HuH-7.5 (cell line): ENCODE results near the gene TTC31.

Experiments
- DNase-seq: peaks from one replicate; pipeline ENCODE4 v3.0.0; 2011; ENCODE audit warnings: low spot score

The TTC31 gene

DNA sequence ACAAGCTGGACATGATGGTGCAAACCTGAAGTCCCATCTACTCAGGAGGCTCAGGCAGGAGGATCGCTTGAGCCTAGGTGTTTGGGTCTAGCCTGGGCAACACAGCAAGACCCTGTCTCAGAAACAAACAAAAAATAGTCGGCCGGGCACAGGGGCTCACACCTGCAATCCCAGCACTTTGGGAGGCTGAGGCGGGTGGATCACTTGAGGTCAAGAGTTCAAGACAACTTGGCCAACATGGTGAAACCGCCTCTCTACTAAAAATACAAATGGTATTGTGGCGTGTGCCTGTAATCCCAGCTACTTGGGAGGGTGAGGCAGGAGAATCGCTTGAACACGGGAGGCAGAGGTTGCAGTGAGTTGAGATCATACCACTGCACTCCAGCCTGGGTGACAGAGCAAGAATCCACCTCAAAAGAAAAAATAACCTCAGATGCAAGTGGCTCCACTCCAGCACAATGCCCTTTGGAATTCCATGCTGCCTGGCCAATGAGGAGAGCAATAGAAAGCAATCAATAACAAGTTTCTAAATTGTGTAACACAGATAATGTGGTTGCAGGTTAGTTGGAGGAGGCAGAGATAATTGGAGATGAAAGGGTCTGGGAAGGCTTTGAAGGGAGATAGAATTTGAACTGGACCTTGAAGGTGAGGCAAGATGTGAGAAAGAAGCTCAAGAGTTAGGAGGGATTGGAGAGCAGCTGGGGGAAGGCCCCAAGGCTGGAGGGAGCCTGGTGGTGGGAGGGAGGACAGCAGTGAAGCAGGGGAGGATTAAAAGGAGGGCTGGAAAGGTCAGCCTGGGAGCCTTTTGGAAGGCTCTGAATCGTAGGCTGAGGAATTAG is 6.0 kb downstream of the TTC31 start:
- no peak for DNase-seq

DNA sequence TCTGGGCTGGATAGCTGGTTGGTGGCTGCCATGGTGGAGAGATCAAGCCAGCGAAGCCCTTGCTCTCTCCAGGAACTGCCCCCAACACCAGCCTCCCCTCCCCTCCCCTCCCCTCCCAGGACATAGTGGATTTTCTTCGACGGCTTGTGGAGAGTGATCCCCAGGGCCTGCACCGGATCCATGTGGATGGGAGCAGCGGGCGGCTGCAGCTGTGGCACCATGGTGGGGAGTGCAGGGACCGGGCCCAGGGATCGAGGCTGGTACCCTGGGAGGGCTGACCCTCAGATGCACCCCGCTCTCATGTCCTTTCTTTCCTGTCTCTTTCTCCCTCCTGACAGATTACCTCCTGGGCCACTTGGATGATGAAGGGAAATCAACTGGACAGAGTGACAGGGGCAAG is 7.0 kb downstream of the TTC31 start:
- DNase-seq, result no peak

DNA sequence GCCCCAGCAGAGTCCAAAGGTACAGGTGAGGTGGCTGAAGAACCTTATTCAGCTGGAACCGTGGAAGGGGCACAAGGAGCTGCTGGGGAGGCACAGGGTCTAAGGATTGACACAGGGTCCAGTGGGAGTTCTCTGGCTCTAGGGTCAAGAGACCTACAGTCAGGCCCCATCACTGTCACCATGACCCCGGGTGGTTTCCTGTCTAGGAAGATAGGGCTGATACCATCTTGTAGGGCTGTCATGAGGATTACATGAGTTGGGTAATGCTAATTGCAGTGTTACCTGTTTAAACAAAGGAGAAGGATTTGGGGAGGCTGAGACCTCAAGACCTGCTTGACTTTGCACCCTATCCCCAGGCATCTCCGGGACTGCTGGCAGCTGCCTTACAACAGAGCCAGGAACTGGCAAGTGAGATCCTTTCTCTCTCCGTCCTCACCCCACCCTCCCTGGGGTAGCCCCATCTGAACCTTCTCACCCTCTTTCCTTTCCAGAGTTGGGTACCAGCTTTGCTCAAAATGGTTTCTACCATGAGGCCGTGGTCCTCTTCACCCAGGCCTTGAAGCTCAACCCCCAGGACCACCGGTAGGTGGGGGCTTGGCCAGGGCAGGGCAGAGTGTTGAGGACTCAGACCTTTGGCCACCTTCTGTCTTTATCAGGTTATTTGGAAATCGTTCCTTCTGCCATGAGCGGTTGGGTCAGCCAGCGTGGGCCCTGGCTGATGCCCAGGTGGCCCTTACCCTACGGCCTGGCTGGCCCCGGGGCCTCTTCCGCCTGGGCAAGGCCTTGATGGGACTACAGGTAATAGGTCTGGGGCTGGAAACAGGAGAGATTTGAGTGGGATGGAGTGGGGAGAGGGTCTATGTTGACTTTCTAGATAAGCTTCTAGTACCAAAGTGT is 9.0 kb downstream of the TTC31 start:
- DNase-seq, result no peak

DNA sequence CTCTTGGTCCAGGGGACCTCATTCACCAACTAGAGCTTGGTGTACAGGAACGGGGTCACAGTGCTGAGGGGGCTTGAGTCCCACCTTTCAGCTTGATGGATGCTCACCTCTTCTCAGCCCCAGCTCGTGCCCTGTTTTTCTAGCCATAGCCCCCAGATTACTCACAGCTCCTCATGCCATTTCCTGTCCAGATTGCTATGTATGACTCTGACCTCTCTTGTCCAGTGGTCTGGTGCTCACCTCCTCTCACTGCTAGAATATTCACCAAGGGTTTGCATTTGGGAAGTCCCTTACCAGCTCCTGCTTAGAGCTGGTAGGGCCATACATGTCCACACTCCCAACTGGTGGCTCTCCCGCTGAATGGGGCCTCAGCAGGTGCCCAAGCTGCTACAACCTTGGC is 10.7 kb downstream of the TTC31 start:
- DNase-seq, result no peak

DNA sequence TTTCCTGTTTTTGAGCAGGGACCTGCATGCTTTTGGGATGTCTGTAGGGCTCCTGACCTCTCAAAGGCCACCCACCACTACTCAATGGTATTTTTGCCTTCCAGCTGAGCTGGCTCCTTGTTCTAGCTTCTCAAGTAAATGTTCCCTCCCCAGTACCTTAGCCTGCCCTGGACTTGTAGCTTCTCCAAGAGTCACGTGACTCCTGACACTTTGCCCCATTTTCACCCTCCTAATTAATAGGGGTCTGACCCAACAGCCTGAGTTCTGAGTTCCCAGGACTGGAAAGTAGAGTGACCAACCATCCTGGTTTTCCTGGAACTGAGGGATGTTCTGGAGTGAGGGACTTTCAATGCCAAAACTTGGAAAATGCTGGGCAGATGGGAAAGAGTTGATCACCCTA is 12.6 kb downstream of the TTC31 start:
- no peak for DNase-seq

DNA sequence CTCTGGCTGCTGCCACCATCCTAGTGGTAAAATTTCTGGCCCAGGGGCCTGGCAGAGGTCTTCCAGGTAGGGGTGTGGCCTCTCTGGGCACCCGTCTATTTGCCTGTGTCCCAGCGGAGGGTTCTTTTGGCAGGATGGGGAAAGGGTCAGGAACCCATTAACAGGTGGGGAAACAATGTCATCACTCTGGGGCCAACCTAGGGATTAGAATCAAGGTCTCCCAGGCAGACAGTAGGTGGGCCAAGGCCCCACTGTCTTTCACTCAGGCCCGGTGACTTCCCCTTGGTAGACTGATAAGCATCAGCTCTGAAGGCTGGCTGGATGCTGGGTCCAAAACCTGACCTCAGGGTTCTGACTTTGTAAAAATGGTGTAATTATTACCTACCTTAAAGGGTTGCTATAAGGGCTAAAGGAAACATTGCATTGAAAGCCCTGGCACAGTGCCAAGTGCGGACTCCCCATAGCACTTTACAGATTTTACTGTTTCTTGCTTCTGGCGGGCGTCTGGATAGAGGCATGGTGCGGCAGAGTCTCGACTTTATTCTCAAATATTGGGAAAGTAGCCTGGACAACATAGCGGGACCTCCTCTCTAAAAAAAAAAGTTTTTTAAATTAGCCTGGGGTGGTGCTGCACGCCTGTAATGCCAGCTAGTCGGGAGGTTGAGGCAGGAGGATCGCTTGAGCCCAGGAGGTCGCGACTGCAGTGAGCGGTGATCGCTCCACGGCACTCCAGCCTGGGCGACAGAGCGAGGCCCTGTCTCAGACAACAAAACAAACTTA is 14.3 kb downstream of the TTC31 start:
- no peak for DNase-seq

DNA sequence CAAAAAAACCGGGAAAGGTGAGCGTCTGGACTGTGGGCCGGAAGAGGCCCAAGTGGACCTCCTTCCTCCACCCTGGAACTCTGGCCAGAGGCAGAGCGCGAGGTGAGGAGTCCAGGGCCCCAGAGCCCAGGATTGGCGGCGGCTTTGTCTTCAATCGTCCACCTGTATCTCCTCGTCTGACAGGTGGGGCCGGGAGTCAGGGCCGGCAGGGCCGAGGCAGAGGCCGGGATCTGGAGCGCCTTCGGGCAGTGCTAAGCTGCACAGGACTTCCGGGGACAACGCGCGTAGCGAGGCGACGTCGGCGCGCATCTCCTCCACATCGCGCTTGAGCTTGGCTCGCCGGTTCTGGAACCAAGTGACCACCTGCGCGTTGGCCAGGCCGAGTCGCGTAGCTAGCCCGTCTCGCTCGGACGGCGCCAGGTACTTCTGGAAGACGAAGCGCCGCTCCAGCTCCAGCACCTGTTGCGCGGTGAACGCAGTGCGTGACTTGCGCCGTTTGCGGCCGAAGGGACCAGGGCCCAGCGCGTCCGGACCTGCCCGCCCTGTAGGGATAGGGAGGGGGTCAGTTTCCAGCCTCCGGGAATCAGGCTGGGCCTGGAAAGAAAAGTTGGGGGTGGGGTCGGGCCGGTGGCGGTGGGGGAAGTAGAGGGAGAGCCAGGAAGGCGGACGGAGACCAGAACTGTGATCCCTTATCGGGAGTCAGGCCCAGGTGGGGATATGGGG is 15.1 kb downstream of the TTC31 start:
- DNase-seq, result no peak

DNA sequence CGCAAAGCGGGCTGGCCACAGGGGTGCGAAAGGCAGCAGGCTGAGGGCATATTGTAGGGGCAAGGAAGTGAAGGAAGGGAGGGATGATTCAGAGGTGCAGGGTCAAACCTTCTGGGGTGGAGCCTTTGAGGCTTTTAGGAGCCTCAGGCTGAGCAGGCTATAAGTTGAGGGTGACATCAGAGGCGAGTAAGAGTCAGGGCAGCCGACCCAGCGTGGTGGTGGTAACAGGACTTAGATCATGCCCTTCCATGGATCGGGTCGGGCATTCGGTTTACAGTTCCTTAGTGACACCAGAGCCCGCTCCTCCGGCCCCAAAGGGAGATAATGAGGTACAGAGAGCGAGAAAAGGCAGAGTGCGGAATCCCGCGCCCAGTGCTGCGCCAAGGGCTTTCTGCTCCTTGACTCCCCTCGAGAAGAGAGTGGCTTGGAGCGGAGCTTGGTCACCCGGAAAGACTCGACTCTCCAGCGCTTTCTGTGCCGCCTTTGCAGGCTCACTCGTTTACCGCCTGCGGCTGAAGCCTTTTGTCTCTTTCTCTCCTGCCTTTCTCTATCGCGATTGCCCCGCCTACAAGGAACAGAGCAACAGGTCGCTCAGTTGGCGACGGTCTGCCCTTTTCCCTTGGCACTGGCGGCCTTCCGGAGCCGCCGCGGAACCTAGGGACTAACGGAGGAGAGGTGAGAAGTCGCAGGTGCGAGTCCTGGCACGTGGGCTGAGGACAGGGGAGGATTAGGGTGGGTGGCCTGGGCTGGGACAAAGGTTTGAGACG is 15.8 kb downstream of the TTC31 start:
- DNase-seq, result no peak

DNA sequence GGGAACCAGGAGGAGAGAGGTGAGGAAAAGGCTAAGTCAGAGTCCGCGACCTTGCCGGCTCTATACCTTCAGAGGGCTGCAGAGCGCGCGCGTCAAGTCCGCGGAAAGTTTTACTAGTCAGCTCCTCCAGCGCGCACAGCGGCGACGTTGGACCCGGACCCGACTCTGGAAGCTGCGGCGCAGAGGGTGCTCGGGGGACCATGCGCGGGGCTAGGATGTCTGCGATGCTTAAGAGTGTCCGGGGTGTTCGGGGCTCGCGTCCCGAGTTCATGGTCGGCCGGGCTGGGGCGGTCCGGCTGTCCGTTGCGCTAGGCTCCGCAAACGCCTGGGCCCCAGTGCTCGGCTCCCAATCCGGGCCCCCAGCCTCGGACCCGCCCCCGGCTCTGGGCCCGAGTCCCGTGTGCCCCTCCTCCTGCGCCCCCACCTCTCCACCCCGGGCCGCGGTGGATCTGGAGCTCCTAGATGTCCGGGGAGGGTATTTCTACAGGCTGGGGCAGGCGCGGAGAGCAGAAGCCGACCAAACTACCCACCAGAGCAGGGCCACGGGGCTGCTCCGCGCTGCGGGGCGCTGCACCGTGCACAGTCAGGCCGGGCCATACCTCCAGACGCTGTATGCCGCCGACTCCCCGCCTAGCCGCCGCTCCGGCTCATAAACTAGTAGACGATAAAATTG is 16.5 kb downstream of the TTC31 start, which contains the start of gene LBX2:
Gene LBX2 (minus strand): TSS at position 337 of the 673 bp plus-strand sequence. CDS start 66 bp downstream, at position 271.
- no peak for DNase-seq

DNA sequence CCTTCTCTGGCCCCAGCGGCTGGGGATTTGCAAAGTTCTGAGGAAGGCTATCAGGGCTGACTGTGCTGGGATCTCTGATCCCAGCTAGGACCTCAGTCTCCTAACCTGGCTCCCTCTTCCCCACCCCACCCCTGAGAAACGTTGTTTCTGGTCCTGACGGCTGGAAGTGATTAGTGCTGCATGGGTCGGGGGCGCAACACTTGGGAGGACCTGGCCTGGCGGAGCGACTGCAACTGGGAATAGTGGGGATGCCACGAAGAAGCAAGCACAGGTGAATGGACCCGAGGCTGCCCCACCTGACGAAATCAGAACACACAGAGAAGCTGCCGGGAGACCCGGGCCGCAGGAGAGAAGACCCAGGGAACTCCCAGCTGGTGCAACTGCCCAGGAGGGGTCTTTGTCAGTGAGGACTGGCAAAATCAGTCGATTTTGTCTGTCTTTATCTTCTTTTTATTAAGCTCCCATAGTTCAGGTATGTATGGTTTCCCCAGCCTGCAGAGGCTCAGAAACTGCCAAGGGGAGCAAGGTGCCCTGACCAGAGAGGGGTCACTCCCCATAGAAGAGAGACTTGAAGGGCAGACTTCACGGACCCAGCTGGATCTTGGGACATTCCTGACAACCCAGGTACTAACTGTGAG is 17.2 kb downstream of the TTC31 start:
- DNase-seq, result no peak

DNA sequence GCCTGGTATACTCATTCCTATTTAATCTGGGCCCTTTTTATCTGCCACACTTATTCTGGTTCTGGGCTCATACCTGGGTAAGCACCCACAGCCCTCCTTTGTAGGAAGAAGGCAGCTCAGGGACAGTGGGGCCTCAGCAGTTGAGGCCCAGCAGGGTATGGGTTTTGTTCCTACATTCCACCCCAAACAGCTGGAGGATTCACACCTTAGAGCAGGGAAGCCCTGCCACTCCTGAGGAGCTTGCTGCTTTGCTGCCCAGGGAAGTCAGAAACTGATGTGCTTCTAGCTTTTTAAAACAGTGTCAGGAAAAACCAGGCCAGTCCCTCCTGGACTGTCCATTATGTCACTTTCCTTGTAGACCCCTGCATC is 17.7 kb downstream of the TTC31 start:
- DNase-seq, result no peak

DNA sequence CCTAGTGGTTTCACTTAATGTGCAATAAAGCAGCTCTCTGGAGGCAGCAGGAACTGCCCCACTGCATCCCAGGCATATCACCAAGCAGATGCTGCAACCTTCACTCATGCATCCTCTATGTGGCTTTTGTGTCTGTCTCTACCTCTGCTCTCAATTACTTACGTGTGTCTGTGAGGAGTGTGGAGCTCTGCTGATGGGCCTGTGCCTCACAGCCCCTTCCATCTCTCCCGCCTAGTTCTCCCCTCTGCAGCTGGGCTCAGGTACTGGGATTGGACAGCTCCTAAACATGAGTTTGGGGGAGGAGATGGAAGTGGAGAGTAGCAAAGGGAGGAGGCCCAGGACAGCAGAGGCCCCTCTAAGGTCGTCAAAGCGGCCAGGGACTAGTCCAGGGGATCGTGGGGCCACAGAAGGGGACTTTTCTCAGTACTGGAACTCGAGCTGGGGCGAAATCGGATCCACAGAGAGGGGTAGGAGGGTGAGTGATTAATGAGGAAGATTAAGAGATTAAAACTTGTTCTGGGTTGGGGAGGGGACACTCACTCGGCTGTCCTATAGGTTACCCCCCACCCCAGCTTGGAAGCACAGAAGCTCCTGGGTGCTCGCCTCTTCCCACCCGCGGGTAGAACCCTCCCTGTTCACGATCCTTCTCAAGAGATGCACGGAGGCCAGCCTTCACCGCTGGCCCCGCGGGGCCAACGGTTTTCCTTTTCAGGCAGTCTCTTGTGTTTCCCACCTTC is 18.6 kb downstream of the TTC31 start:
- no peak for DNase-seq

DNA sequence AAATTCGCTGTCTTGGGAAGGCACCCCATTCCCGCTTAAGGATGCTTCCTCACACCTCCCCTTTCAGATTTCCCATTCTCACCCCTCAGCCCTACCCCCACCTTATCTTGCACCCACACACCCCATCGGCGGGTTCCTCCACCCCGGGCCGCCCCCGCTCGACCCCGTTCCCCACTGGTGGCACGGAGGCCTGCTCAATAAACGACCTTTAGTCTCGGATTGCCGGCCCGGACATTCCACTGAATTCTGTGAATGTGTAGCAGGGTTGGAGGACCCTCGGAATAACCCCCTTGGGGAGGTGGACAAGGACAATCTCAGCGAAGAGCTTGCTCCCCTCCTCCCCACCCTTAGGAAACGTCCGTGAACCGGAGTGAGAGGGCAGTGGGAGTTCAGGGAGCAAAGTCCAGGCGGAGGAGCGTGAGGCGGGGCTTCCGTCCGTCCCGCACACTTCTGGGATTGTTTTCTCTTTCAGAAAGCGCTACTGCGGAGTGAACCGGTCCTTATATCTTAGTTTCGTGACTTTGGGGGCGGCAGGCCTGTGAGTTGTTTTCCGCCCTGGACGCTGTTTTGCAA is 19.4 kb downstream of the TTC31 start:
- DNase-seq, result peak; percentile 84

DNA sequence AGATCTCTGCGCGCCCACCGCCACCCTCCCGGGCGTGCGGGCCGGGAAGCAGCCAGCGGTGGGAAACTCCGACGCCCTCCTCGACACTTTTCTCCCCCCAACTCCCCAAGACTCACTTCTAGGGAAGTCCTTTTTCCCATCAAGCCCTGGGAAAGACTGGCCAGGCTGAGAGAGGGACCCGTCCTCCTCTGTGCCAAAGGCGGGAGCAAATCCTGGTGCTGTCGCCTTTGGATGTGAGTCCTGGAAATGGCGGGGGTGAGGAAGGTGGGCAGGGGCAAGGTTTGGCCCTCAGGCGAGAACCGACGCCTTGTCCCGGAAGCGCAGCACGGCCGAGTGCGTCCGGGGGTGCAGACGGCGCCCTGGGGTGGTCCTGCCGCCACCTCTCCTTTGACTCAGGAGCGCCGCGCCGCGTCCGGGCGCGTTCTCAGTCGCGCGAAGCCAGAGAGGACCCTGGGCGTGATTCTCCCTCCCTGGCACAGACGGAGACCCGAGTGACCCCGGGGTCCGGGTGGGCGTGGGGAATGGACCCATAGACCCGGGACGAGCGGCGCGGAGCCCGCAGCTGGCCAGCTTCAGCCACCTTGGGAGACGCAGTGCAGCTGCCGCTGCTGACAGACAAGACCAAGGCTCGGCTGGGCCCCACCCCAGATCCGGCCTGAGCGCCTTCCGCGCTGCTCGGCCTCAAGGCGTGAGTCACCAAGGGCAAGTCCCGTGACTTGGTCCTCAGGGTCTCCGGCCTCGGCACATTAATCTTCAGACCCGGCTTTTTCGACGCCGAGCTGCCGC is 20.0 kb downstream of the TTC31 start:
- DNase-seq, result no peak

DNA sequence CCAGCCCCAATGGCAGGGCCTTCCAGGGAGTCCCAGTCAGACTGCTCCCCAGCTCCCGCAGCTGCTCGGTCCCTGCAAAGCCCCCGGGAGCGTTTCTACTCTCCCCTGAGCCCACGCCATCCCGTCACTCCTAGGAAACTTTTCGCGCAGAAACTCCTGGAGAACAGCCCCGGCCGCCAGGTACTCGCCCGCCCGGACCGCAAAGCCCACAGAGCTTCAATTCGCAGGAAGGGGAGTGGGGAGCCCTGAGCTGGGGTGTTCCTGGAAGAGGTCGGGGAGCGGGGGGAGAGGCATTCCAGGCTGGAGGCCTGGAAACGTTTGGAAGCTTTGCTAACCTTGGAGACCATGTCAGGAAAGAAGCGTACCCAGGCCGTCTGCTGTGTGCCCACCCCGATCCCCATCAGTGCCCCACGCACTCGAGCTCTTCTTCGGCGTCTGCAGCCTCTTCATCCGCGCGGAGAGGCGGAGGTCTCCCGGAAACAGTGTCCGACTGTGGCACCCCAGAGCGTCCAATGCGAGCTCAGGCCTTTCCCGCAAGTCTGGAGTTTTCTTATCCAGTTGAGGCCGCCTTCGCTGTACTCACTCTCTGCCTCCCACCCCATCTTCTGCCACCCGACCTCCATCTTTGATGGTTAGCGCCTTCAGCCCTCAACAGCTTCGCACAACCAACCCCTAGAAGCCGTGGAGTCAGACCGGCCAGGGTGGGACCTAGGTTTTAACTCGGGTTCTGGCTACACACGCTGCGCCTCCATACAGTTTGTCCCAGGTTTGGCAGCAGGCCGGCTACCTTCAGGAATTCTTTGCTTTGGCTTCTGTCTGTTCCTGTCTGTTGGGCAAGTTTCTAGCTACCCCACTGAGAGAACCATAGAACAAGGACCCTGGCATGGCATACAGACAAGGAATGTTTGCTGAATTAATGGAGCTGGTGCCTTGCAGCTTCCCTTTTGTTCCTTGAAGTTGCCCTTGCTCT is 20.9 kb downstream of the TTC31 start:
- DNase-seq, result no peak

DNA sequence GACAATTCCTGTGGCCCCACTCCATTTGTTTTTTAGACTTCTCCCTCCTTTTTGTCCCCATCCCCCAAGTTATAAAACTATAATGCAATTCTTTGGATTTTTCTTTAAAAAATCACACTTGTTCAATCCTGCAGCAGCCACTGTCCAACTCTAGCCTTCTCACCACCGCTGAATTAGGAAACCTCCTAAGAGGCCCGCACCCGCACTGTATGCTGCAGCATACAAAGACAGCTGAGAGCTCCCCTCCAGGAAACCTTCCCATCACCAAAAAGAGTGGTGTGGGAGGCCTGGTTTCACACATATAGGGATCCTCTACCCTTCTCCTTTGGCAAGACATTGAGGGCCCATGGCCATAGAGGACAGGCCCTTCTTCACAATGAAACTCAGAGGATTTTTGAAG is 21.7 kb downstream of the TTC31 start:
- no peak for DNase-seq
